Spinal cord (tissue), 10 donors: Measurements from ENCODE around the gene SLC66A2. TPM values are rescaled to one million over a fixed set of nuclear protein-coding genes. Genes with fewer than 3 reads are reported as not detected.
A peak's percentile ranks its signal among the peaks of the same experiment; 100 is the strongest.

Source experiments
- DNase-seq, 6 donors: peaks; one replicate each; pipeline versions ENCODE4 v3.0.0 to v3.0.0-alpha.2; 2013 to 2015; ENCODE audit warnings: low spot score in 6 of 6, low read depth in 4 of 6
- H3K27ac ChIP-seq: one replicate; pipeline ENCODE4 v1.5.1; 2013; ENCODE audit warnings: low read depth, low read length, control low read depth
- H3K27me3 ChIP-seq: one replicate; pipeline ENCODE4 v1.6.1; 2013; ENCODE audit warnings: low read length; ENCODE audit not compliant: control insufficient read depth, insufficient read depth
- H3K36me3 ChIP-seq: one replicate; pipeline ENCODE4 v1.6.1; 2013; ENCODE audit warnings: low read length; ENCODE audit not compliant: control insufficient read depth, insufficient read depth
- H3K4me1 ChIP-seq: one replicate; pipeline ENCODE4 v1.6.1; 2013; ENCODE audit warnings: low read length; ENCODE audit not compliant: control insufficient read depth, insufficient read depth
- H3K4me3 ChIP-seq: one replicate; pipeline ENCODE4 v1.5.1; 2013; ENCODE audit warnings: low read depth, low read length, control low read depth
- H3K9me3 ChIP-seq: one replicate; pipeline ENCODE4 v1.6.1; 2013; ENCODE audit warnings: low read length; ENCODE audit not compliant: control insufficient read depth, insufficient read depth
- WGBS: methylation state at CpG from one replicate; pipeline ENCODE4 v1.1.5; 2013; ENCODE audit warnings: missing lambda C conversion rate; ENCODE audit not compliant: insufficient coverage; 5-methylcytosine and 5-hydroxymethylcytosine counted together
- polyA plus RNA-seq, 2 donors: library from polyadenylated mRNA; unstranded; fragments of 120-200 nt; gene quantifications; one replicate each; pipeline ENCODE4 v1.2.1, GENCODE V29; 2013; ENCODE audit not compliant: insufficient read length in 2 of 2
- total RNA-seq, 2 donors: library from RNA; depleted of rRNA in 1 of 2; stranded (reverse); fragments of 120-200 nt in 1 of 2; fragments of >200 nt in 1 of 2; gene quantifications; one replicate each; pipeline versions ENCODE4 v1.2.3 to v1.2.4, GENCODE V29; 2013 to 2014
- donor health status: healthy.

The SLC66A2 gene
- total and polyA plus RNA-seq, 4 donors: 26.0 to 68.4 (median 46.2) TPM

DNA sequence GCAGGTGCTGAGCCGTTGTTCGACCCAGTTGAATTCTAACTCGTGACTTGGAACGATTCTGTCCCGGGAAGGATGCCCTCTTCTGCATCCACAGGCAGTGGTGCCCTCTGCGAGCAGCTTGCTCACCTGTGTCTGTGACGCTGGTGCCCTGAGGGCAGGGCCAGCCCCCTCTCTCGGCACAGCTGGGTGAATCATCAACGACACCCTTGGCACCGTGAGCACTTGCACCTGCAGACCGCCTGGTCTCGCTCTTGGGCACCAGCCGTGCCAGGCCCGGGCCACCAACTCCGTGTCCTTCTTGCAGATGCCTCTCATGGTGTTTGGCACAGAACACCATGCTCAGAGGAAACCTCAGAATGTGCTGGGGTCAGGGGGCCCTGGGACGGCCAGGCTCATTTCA lies 75.0 kb downstream of the SLC66A2 start:
- Histone ChIP-seq H3K27ac (no peak overlapping the region), H3K4me3 (no peak overlapping the region), H3K36me3 (peaks cover 2% of the 10 kb centered on the region), H3K27me3 (no peaks in the 10 kb centered on the region), H3K9me3 (no peaks in the 10 kb centered on the region), H3K4me1 (peaks cover 29% of the 10 kb centered on the region)
- WGBS: 82% methylated on average over 16 of the region's 16 CpGs
- DNase-seq: no peak

DNA sequence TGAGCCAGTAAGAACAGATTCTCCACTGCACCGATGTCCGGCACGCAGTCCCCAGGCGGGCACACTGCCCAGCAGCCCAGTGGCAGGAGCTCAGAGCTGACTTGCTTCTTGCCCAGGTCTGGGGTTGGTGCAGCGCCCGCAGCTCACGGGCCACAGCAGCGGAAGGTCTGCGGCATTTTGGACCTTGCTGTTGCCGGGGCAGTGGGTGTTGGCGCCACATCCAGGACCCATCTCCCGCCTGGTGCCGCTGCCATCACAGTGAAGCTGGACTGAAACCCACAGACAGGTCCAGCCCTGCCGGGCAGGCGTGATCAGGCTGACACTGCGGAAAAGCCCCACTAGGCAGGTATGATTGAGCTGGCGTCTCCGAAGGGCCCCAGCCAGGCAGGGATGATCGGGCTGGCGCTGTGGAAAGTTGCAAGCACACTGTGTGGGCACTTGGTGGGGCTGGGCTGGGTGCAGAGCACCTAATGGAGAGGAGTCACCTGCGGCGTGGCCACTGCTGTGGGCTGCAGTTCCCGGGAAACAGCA lies 75.5 kb downstream of the SLC66A2 start:
- Histone ChIP-seq H3K4me1 (peaks cover 34% of the 10 kb centered on the region), H3K9me3 (no peaks in the 10 kb centered on the region), H3K27ac (no peak overlapping the region), H3K36me3 (peaks cover 2% of the 10 kb centered on the region), H3K27me3 (no peaks in the 10 kb centered on the region), H3K4me3 (no peak overlapping the region)
- no peak for DNase-seq
- 78% methylated on average over 23 of the region's 23 CpGs for WGBS

DNA sequence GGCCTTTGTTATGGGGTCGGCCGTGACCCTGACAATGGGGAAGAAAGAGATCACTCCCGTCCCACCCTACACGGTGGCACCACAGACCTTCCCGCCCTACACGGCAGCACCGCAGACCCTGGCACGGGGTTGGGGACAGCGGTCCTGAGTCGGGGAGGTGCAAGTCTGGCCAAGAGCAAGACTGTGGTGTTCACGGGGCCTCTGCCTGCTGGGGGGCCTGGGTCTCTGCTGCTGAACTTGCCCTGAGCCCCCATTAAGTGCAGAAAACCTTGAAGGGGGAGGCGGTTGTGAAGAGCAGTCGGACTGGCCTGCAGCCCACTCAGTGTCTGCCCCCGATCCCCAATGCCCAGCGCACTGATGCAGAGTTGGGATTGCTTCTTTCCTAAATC lies 75.9 kb downstream of the SLC66A2 start:
- H3K9me3 ChIP-seq: no peaks in the 10 kb centered on the region
- WGBS: 77% methylated on average over 14 of the region's 15 CpGs
- H3K36me3 ChIP-seq: peaks cover 2% of the 10 kb centered on the region
- H3K4me1 ChIP-seq: peaks cover 38% of the 10 kb centered on the region
- H3K27ac ChIP-seq: no peak overlapping the region
- DNase-seq: no peak
- H3K27me3 ChIP-seq: no peaks in the 10 kb centered on the region
- no peak overlapping the region for H3K4me3 ChIP-seq

DNA sequence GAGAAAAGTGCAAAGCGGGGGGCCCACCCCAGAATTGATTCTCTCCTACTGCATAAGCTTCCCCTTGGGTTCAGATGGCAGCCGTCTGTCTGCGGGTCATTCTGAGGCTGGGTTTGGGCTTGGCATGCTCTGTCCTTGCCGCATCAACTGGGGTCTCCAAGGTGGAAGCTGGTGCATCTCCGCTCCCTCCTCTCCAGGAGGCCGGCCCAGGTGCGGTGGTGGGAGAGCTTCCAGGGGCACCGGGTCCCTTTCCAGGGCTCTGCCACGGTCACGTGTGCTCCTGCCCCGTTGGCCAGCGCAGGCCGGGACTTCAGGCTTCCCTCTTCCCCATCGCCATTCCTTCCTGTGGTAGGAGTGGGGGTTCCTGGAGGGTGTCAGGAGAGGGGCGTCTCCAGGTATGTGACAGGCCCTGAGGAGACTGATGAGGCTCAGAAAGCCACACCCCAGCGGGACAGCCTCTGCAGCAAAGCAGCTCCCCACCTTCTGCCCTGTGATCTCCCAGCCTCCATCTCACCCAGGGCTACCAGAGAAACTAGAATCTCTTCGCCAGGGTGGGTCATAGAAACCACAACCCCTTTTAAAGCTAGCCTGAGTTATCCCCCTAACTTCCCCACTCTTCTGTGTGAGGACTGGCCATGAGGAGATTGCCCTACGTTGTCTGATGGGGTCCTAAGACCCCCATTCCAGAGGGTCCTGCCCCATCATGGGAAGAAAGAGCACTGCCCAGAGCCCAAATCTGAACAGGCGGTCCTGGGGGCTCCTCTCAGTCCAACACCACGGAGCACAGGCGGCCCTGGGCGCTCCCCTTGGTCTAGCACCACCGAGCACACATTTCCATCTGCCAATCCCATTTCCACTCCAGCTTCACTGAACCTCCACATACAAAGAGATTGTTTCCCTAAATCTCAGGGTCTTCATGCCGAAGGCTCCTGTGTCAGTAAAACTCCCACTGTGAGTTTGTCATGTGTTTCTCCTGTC lies 76.6 kb downstream of the SLC66A2 start:
- peaks cover 38% of the 10 kb centered on the region for H3K4me1 ChIP-seq

DNA sequence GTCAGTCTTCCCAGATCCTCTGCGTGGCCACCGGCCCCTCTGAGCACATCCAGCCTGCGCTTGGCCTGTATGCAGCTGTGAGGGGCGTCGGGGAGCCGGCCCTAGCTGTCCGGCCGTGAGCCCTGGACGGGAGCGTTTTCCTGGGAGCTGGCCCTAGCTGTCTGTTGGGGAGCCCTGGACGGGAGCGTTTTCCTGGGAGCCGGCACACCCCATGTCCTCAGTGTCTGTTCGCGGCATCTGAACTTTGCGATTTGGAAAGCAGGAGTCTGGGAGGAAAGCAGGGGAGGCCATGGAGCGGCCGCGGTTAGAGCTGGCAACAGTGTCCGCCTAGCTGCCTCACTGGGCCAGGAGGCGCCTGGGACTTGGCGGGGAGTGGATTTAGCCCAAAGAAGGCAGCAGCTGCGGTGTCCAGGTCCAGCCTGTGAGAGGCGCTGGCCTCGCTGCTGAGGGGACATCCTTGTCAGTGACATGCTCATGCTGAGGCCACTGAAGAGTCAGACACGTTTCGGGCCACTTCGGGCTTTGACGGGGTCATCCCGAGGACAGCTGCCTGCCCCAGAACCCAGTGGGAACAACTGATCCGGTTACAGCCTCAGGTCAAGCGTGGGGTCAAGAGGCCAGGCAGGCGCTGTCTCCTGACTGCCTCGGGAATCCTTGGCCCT lies 77.9 kb downstream of the SLC66A2 start:
- no peaks in the 10 kb centered on the region for H3K27me3 ChIP-seq
- DNase-seq: no peak
- peaks cover 38% of the 10 kb centered on the region for H3K4me1 ChIP-seq
- H3K27ac ChIP-seq: no peak overlapping the region
- no peaks in the 10 kb centered on the region for H3K9me3 ChIP-seq
- WGBS: 67% methylated on average over 34 of the region's 34 CpGs
- peaks cover 5% of the 10 kb centered on the region for H3K36me3 ChIP-seq
- H3K4me3 ChIP-seq: no peak overlapping the region

More for the DNA sequence above, 76.6 kb downstream of the SLC66A2 start:
- DNase-seq: no peak
- H3K27me3 ChIP-seq: no peaks in the 10 kb centered on the region
- no peak overlapping the region for H3K4me3 ChIP-seq
- WGBS: 89% methylated on average over 15 of the region's 24 CpGs
- no peaks in the 10 kb centered on the region for H3K9me3 ChIP-seq
- no peak overlapping the region for H3K27ac ChIP-seq
- peaks cover 3% of the 10 kb centered on the region for H3K36me3 ChIP-seq

DNA sequence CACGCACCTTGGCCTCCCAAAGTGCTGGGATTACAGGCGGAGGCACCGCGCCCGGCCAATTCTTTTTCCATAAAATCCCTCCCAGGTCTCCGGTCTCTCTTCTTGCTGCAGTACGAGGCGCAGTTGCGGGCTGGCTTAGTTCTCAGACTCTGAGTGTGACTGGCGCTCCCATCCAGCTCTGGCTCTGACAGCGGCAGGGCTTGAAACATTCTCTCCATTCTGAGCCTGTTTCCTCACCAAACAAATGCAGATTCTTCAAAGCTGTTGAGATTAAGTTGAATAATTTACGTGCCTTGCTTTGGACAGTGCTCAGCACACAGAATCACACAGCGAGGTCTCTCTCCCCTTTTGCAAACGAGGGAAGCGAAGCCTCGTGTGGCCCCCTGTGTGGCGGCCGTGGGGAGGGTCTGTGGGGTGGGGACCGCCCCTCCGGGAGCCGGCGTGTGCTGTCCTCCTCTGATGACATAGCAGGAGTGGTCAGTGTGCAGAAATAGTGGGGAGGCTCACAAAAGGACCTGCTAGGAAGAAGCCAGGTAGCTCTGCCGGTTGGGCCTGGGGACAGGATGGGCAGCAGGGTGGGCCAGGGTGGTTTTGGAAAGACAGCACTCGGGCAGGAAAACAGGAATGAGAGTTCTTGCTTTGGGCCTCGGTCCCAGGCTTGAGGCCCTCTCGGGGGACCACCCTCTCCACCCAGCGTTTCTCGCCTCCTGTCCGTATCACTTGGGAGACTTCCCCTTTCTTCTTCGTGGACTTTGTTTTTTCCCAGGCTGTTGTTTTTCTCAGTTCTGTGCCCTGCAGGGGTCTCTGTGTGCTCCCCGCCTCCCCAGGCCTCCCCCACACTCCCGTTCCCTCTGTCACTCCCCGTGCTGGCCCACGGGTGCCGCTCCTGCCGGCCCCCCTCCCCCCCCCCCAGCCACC lies 78.7 kb downstream of the SLC66A2 start:
- H3K27me3 ChIP-seq: no peaks in the 10 kb centered on the region
- H3K4me3 ChIP-seq: no peak overlapping the region
- H3K36me3 ChIP-seq: peaks cover 9% of the 10 kb centered on the region
- peak in 2 of 6 donors; percentile 48 to 55 for DNase-seq
- WGBS: 42% methylated on average over 23 of the region's 36 CpGs
- peaks cover 2% of the 10 kb centered on the region for H3K9me3 ChIP-seq
- no peak overlapping the region for H3K27ac ChIP-seq
- H3K4me1 ChIP-seq: peaks cover 35% of the 10 kb centered on the region

DNA sequence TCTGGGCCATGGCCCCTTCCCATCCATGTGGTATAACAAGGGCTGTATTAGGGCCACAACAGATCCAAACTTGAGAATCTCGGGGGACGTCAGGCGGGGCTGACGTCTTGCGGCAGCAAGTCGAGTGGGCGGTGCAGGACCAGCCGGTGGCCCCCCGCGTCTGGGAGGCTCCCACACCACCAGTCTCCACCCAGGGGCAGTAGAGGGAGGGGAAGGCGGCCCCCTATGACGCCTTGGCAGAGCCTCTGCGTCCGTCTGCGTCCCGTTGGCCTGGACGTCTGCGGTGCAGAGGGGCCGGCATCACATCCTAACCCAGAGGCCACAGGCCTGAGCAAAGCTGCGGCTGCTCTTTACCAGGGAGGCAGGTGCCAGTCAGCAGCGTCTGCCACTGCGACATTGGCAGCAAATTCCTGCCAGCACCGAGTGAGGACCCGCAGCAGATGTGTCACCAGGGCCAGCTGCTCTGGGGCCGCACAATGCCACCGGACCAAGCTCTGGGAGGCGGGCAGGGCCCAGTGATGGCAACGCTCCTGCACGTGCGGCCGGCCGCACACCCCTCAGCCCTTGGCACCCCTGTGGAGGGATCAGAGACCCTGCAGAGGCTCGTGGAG lies 79.9 kb downstream of the SLC66A2 start:
- no peak overlapping the region for H3K27ac ChIP-seq
- H3K9me3 ChIP-seq: peaks cover 2% of the 10 kb centered on the region
- peaks cover 25% of the 10 kb centered on the region for H3K4me1 ChIP-seq
- no peaks in the 10 kb centered on the region for H3K27me3 ChIP-seq
- peak in 2 of 6 donors; percentile 18 to 30 for DNase-seq
- H3K4me3 ChIP-seq: no peak overlapping the region
- H3K36me3 ChIP-seq: peaks cover 10% of the 10 kb centered on the region
- 60% methylated on average over 33 of the region's 33 CpGs for WGBS

DNA sequence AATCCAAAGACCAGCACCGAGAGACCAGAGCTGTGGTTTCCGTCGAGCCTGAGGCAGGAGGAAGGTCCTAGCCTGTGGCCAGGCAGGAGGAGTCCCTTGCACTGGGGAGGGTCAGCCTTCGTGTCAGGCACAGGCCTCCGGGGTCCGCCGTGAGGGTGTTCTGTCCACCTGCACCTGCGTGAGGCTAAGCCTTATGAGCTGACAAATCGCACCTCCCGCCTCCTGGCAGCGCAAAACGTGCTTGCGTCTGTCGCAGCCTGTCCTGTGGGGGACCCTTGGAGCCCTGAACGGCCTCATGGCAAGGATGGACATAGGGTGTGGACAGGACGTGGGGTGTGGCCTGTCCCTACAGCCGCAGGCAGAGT lies 80.4 kb downstream of the SLC66A2 start:
- Histone ChIP-seq H3K4me3 (no peak overlapping the region), H3K9me3 (peaks cover 2% of the 10 kb centered on the region), H3K4me1 (peaks cover 23% of the 10 kb centered on the region), H3K36me3 (peaks cover 10% of the 10 kb centered on the region), H3K27ac (no peak overlapping the region), H3K27me3 (no peaks in the 10 kb centered on the region)
- DNase-seq: no peak
- WGBS: 92% methylated on average over 17 of the region's 17 CpGs
